Measurements from ENCODE around the gene PLEKHA7.
"Not testable (repeated sequence)": the region's sequence is repeated elsewhere in the genome, so short reads cannot be mapped to it uniquely, and the experiment has no call there.

Gene PLEKHA7

GRCh38 chr11:16918543-16919182, 95.6 kb downstream of the PLEKHA7 start:
- DNase-seq (ENCODE audit: low read depth in 2 of 3, low spot score in 1 of 3): not testable (repeated sequence)

GRCh38 chr11:16917941-16918340, 96.3 kb downstream of the PLEKHA7 start:
- no peak for DNase-seq (ENCODE audit: low read depth in 2 of 3, low spot score in 1 of 3)

DNA sequence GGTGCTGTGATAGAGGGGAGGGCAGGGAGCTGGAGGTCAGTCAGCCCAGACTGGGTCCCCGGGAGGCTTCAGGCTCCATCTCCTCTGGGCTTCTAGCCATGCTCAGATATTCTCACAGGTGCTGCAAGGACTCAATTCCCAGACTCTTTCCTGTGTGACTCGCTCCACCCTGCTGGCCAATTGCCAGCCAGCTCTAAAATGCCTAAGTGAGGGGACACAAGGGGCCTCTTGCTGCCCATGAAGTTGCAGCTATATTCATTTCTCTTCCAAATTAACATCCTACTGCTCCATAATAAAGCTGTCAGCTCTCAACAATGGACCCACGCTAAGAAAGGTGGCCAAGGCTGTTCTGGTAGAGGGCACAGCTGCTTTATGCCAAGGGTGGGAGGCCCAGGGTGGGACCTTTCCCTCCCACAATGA, 101.5 kb downstream of the PLEKHA7 start:
- no peak for DNase-seq (ENCODE audit: low read depth in 2 of 3, low spot score in 1 of 3)

DNA sequence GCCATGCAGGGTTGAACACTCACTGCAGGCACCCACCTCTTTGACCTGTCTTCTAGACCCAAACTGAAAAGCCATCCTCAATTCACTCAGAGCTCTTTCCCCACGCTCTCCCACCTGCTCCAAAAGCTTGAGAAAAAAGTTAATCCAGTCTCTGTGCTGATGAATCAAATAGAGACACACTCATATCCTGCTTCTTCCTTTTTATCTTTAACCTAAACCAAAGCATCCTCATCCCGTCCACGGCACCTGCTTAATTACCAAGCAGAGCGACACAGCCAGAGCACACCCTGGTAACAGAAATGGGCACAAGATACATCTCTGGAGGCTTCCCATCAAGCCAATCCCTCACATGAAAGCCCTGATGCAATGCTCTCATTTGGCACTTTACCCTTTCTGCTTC, 102.6 kb downstream of the PLEKHA7 start:
- no peak for DNase-seq (ENCODE audit: low read depth in 2 of 3, low spot score in 1 of 3)

GRCh38 chr11:16911186-16911585, 103.0 kb downstream of the PLEKHA7 start:
- no peak for DNase-seq (ENCODE audit: low read depth in 2 of 3, low spot score in 1 of 3)

- DNase-seq (ENCODE audit: low read depth in 2 of 3, low spot score in 1 of 3): no peak
These were observed 104.7 kb downstream of the PLEKHA7 start for GRCh38 chr11:16909359-16910035.

- DNase-seq (ENCODE audit: low read depth in 2 of 3, low spot score in 1 of 3): no peak
These were observed 108.8 kb downstream of the PLEKHA7 start for GRCh38 chr11:16905375-16905774.

- DNase-seq (ENCODE audit: low read depth in 2 of 3, low spot score in 1 of 3): not testable (repeated sequence)
These were observed 109.5 kb downstream of the PLEKHA7 start for GRCh38 chr11:16904761-16905160.

GRCh38 chr11:16902781-16903378, 111.3 kb downstream of the PLEKHA7 start:
- no peak for DNase-seq (ENCODE audit: low read depth in 2 of 3, low spot score in 1 of 3)

GRCh38 chr11:16902182-16902581, 112.0 kb downstream of the PLEKHA7 start:
- peak in 1 of 3 donors; percentile 33 for DNase-seq (ENCODE audit: low read depth in 2 of 3, low spot score in 1 of 3)

GRCh38 chr11:16900491-16900890, 113.7 kb downstream of the PLEKHA7 start:
- DNase-seq (ENCODE audit: low read depth in 2 of 3, low spot score in 1 of 3): no peak

DNA sequence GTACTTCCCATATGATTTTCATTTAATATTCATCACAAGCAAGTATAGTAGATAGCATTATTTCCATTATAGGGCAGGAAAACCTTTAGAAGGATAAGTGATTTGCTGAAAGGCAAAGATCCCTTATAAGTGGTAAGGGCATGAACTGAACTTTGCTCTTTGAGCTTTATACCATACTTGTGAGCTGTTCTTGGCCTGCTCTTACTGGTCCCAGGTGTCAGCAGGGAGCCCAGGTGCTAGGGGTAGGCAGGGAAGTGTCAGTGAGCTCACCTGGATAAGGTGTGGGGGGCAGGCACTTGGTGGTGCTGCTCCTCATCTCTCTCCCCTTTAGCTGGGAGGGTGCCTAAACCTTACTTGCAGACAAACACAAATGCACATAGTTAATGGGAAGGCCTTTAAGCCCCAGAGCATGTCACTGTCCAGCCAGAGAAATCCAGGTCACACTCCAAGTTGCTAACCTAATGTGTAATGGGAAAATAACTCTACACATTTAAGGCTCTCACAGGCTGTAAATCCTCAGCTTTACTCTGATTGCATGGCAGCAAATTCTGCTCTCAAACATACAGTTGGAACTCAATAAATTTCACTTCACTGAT, 114.4 kb downstream of the PLEKHA7 start:
- DNase-seq (ENCODE audit: low read depth in 2 of 3, low spot score in 1 of 3): no peak

- no peak for DNase-seq (ENCODE audit: low read depth in 2 of 3, low spot score in 1 of 3)
These were observed 115.8 kb downstream of the PLEKHA7 start for GRCh38 chr11:16898274-16898985.

DNA sequence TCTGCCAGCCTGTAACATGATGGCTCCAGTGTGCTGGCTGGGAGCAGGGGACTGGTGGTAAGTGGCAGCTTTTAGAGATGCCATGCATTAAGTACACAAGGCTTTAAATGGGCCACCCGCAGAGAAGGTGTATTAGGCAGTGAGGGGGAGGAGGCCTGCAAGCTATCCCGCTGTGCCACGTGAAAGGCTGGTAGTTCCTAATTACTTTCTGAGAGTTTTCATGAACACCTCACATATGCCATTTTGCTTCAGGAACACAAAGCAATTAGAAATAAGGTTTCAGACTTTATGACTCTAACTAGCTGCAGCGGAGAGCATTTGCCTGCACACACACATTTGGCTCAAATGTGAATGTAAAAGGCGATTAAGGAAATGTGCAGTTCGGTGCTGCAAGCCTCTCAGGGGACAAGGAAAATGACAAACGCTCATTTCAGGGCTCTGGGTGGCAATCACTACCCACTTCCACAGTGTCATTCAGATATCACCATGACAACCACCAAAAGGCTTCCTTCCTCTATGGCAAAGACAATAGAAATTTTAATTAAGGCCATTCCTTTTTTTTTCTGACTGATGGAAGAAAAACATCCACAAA, 116.6 kb downstream of the PLEKHA7 start:
- no peak for DNase-seq (ENCODE audit: low read depth in 2 of 3, low spot score in 1 of 3)

DNA sequence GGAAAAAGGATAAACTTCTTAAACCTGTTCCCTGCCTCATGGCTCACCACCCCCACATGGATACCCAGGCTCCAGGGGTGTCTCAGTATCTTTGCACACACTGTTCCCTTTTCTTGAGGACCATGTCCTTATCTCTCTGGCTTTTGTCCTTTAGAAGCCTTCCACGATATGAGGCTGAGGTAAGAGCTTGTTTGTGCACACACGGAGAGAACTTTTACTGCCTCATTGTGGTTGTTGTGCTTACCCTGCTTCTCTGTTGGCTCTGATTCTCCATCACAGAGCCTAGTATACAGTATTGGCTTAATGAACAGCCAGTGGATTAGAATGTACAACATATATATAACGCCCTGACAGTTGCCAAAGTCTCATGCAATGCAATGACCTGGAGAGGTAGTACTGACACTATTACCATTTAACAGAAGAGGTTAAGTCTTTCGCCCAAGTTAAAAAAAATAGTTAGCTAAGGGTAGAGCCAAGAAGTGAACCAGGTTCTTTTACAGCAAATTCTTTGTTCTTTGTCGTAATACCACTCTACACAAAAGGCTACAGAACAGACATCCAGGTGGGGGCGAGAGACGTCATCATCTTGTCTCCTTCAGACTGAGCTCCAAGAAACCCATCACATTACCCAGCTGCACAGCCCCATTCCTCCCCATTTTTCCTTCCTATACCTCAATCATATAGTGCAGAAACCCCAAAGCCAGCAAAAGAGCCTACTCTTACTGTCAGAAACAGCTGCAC, 117.3 kb downstream of the PLEKHA7 start:
- no peak for DNase-seq (ENCODE audit: low read depth in 2 of 3, low spot score in 1 of 3)

DNA sequence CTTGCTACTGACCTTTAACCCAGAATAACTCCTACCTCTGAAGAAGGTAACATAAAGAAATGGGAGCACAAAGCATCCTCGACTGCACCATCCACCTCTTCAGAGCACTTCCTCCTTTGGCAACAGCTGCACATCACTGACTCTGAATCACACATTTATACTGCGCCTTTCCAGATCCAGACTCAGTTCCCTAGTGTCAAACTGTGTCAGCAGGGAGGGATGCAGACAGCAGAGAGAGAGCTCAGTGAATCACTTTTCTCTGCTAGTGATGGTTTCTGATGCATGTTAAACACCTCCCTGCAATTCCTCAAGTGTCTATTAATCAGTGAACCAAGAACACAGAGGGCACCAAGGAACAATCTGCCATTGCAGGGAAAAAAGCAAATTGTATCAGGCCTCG, 118.9 kb downstream of the PLEKHA7 start:
- no peak for DNase-seq (ENCODE audit: low read depth in 2 of 3, low spot score in 1 of 3)

DNA sequence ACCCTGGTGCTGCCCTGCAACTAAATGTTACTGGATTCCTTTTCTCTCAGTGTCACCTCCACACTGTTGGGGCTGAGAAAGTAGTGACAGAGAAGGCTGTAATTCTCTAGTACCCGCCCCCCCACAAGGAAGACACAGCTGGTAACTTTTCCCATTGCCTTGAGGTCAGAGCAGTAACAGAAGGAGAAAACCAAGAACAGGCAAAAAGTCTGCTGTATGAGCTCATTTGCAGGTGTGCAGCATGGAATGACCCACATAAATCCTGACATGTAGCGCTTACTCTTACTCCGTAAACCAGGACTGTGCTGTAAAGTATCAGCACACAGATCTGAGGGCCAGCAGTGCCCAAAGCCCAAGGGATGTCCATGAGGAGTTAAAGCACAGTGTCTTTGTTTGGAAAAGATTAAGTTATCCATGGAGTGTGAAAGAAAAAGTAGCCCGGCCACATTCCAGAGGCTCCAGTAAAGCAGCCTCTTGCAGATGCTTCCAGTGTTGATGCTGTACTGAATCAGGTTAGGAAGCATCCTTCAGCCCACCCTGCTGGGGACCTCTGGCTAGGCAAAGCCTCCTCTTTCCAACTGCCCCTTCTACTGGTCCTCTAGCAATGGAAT, 120.7 kb downstream of the PLEKHA7 start:
- DNase-seq (ENCODE audit: low read depth in 2 of 3, low spot score in 1 of 3): no peak

GRCh38 chr11:16891964-16892363, 122.2 kb downstream of the PLEKHA7 start:
- DNase-seq (ENCODE audit: low read depth in 2 of 3, low spot score in 1 of 3): no peak

DNA sequence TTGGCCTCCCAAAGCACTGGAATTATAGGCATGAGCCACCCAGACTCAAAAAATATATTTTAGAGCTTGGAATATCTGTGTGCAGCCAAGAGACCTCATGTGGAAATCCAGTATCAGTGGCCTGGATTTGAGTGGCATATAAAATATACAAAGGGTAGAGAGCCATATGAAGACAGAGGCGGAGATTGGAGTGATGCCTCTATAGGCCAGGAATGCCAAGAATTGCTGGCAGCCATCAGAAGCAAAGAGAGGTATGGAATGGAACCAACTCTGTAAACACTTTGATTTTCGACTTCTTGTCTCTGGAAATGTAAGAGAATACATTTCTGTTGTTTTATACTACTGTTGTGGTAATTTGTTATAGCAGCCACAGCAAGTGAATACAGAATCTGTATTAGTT, 123.0 kb downstream of the PLEKHA7 start:
- no peak for DNase-seq (ENCODE audit: low read depth in 2 of 3, low spot score in 1 of 3)

- DNase-seq (ENCODE audit: low read depth in 2 of 3, low spot score in 1 of 3): no peak
These were observed 123.8 kb downstream of the PLEKHA7 start for GRCh38 chr11:16890442-16890841.

All from stimulated activated CD4-positive, alpha-beta T cell treated with anti-CD3 and anti-CD28 coated beads, Interleukin-12 subunit alpha, Interleukin-12 subunit beta, amount 100 ng/mL, for 48 hours (primary cell).